NOMO-1 treated with dmso at 0.1 percent for 144 hours (cell line): ENCODE measurements around the gene AK6.
"Not testable (repeated sequence)": the region's sequence is repeated elsewhere in the genome, so short reads cannot be mapped to it uniquely, and the experiment has no call there.

ENCODE experiments used
- DNase-seq: peaks from one replicate; lab custom pipeline; 2025; ENCODE audit not compliant: unreplicated experiment; lab: John Stamatoyannopoulos, UW

The AK6 gene

GRCh38 chr5:69341520-69342161 is 27.7 kb downstream of the AK6 start:
- DNase-seq, result no peak

DNA sequence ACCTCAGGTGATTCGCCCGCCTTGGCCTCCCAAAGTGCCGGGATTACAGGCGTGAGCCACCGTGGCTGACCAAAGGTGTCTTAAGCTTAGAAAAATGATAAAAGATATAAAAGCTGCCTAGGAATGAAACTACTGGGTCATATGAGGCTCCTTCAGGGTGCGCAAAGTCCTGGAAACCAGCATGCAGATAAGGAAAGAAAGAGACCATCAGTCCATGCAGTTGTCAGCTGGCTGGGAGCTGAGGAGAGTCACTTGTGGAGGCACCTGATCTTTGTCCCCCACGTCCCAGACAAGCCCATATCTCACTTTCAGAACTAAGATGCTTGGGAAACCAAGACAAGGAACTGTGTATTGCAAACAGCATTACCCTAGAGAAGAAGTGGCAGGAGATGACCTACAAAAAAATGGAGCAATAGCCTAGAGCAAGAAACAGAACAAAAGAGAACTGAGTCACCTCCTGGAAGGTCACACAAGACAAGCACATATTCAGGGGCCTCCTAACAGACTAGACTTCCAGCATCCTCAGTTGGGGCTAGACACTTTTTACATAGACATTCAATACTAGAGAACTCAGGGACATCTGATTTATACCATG is 33.9 kb downstream of the AK6 start:
- DNase-seq, result peak; percentile 52

GRCh38 chr5:69334793-69335268 is 34.5 kb downstream of the AK6 start:
- DNase-seq, result peak; percentile 77

- not testable (repeated sequence) for DNase-seq
These were observed 35.5 kb downstream of the AK6 start for GRCh38 chr5:69333668-69334315.

- peak; percentile 7 for DNase-seq
These were observed 37.5 kb downstream of the AK6 start for GRCh38 chr5:69331528-69332445.

DNA sequence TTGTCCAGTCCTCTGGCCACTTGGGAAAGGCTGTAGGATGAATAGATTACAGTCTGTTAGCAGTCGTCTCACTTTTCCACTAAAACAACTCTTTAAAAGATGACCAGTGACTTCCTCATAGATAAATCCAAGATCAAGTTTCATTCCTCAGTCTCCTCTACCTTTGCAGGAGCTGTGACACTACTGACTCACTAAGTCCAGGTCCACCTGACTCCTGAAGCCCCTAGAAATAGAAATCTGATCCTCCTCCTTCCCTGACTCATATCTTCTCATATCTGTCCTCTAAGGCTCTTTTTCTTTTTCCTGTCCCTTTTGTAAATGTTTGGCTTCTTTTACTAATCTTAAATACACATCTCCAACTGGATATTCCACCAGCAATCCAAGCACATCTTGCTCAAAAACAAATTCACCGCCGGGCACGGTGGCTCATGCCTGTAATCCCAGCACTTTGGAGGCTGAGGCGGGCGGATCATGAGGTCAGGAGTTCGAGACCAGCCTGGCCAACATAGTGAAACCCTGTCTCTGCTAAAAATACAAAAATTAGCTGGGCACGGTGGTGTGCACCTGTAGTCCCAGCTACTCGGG is 39.3 kb downstream of the AK6 start:
- DNase-seq, result no peak

GRCh38 chr5:69326365-69326764 is 43.0 kb downstream of the AK6 start:
- DNase-seq, result no peak

- peak; percentile 25 for DNase-seq
These were observed 51.9 kb downstream of the AK6 start for GRCh38 chr5:69317391-69317790.

DNA sequence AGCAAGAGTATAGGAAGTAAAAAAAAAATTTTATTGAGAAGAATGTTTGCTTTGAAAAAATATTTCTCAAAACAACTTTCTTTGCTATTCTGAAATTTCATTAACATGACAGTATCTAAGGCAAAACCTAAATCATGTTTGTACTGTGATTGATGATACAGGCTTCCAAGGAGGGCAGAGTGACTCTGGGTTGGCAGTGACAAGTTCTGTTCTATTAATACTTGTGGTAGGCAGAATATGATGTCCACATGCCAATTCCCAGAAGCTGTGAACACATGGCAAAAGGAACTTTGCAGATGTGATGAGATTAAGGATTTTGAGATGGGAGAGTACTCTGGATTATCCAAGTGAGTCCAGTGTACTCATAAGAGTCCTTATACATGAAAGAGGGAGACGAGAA is 53.3 kb downstream of the AK6 start:
- no peak for DNase-seq

DNA sequence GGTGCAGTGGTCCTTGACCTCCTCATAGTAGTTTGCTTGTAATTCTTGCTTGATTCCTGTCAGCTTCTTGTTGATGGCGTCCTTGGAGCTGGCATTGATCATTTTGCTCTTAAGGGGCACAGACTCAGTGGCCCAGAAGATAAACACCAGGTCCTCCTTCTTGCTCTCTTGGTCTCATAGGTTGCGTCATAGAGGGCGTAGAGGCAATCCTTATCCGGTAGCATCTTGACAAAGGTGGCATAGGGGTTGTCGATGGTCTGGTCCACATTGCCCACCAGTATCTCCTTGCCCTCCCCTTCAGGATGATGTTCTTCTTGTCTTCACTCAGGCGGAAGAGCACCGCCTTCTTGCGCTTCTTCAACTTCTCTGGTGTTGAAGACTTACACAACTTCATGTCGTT is 55.9 kb downstream of the AK6 start:
- no peak for DNase-seq

DNA sequence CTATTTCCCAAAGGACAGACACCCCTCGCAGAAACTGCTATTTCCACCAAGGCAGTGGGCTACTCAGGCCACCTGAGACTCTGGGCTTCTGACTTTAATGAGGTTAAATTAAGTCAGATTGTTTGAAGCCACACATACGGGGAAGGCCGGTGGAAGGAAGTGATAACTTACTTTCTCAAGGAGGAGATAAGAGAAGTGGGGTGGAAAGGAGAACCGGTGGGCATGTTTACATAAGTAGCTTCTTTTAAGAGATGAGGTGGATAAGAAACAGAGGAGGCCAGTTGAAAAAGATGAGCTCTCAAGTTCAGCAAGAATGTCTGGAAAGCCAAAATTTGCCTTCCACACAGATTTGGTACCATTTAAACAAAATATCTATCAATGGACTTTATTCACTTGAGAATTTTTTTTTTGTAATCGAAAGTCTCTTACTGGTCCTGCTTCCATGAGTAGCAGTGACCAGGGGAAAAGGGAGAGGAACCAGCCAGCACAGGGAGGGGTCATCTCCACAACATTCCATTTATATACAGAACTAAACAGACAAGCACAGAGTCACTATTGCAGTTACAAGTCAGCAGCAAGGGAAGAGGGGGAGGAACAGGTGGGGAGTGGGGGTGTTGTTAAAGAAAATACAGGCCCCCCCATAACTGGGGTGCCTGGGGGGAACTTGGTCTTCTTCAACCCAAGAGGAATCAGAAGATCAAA is 56.7 kb downstream of the AK6 start:
- no peak for DNase-seq

GRCh38 chr5:69309380-69309779 is 59.9 kb downstream of the AK6 start:
- DNase-seq, result no peak

DNA sequence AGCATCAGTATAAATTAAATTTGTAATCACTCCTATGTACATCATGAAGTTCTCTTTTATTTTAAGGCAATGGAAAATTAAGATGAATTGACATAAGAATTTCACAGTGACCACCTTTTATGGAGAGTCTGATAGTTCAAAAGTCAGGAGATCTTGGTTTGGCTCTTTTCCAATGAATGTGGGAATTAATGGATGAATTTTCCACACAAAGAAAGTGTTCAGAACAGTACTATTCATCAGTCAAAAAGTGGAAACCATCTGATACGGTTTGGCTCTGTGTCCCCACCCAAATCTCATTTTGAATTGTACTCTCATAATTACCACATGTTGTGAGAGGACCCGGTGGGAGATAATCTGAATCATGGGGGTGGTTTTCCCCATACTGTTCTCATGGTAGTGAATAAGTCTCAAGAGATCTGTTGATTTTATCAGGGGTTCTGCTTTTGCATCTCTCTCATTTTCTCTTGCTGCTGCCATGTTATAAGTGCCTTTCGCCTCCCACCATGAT is 61.2 kb downstream of the AK6 start:
- no peak for DNase-seq

DNA sequence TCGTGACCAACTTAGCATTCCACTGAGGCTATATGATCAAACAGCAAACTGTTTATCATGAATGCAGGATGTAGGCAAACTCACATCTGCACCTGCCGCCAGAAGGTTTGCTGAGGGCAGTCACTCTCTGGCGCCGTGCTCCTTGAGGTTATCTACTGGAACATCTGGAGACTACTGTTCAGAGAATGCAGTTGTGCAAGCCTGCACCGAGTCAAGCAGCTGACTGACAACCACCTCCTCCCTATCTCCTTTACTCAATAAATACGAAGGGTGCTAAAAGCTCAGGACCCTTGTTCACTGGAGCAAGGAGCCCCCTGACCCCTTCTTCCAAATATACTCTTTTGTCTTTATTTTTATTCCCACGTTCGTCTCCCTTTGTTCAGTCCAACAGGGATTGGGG is 63.8 kb downstream of the AK6 start:
- DNase-seq, result no peak
